GM12878 (cell line): ENCODE results near the gene KCNJ10. TPM values are rescaled to one million over a fixed set of nuclear protein-coding genes. Genes with fewer than 3 reads are reported as not detected.

Source experiments
- ATAC-seq: fragments of 200-7000 bp; cut with Tn5 transposase; 3 replicates; pipeline ENCODE4 v1.9.1; 2020; ENCODE audit warnings: mild to moderate bottlenecking, moderate library complexity
- BruUV-seq: library from RNA; stranded (reverse); fragments of 400-500 nt; replicated peaks from 2 replicates; lab custom pipeline; 2021; lab: Mats Ljungman, UMichigan
- CTCF ChIA-PET: fragments of 300-600 bp; sonication (Branson Sonifier 250); formaldehyde crosslinking; extraction: SDS; loops from one replicate; lab custom pipeline; 2021; ENCODE audit warnings: inconsistent platforms; lab: Yijun Ruan, JAX
- POLR2A ChIA-PET: fragments of 350-600 bp; formaldehyde crosslinking; extraction: SDS; loops from one replicate; lab custom pipeline; 2021; ENCODE audit warnings: inconsistent platforms; lab: Charles Lee
- RAD21 ChIA-PET: fragments of 300-600 bp; sonication (Branson Sonifier 250); formaldehyde crosslinking; loops from one replicate; lab custom pipeline; 2023; ENCODE audit warnings: antibody characterized with exemption; ENCODE audit not compliant: unreplicated experiment; lab: Charles Lee
- SMC1A ChIA-PET: fragments of 300-600 bp; sonication (Branson Sonifier 250); formaldehyde crosslinking; loops from one replicate; lab custom pipeline; 2023; ENCODE audit not compliant: unreplicated experiment, uncharacterized antibody; lab: Charles Lee
- DNase-seq: peaks from one replicate; pipeline ENCODE4 v3.0.0-alpha.2; 2011; ENCODE audit warnings: low read depth, low spot score
- FAIRE-seq: peaks from 3 replicates; lab custom pipeline; 2011; peaks lifted over from hg19 to GRCh38; lab: Jason Lieb, UNC
- H2AFZ ChIP-seq: 2 replicates; pipeline ENCODE4 v1.6.0; 2011; ENCODE audit warnings: low read depth, low read length, control low read depth; ENCODE audit not compliant: control insufficient read depth
- H3K27ac ChIP-seq: 2 replicates; pipeline ENCODE4 v1.5.1; 2011; ENCODE audit warnings: control low read depth; ENCODE audit not compliant: control insufficient read depth, insufficient read depth
- H3K27me3 ChIP-seq, 2 experiments: replicated peaks in 1 of 2; 2 replicates each; pipeline versions ENCODE4 v1.6.0 to v1.6.1; 2011; ENCODE audit warnings: low read length in 1 of 2; ENCODE audit not compliant: control insufficient read depth in 2 of 2, insufficient read depth in 2 of 2
- H3K36me3 ChIP-seq, 2 experiments: 2 replicates each; pipeline ENCODE4 v1.5.1; 2011; ENCODE audit warnings: low read length in 1 of 2; ENCODE audit not compliant: control insufficient read depth in 2 of 2, insufficient read depth in 2 of 2
- H3K4me1 ChIP-seq: 2 replicates; pipeline ENCODE4 v1.6.1; 2011; ENCODE audit warnings: mild to moderate bottlenecking, low read length, moderate library complexity, mixed read lengths; ENCODE audit not compliant: control insufficient read depth, insufficient read depth
- H3K4me2 ChIP-seq: 2 replicates; pipeline ENCODE4 v1.6.0; 2011; ENCODE audit warnings: control low read depth; ENCODE audit not compliant: control insufficient read depth, insufficient read depth
- H3K4me3 ChIP-seq: fragments of 200-600 bp; sonication (generic); 2 replicates; pipeline ENCODE4 v1.5.1; 2016
- H3K79me2 ChIP-seq: 2 replicates; pipeline ENCODE4 v1.6.0; 2011; ENCODE audit warnings: low read length; ENCODE audit not compliant: control insufficient read depth, insufficient read depth
- H3K9ac ChIP-seq: 2 replicates; pipeline ENCODE4 v1.8.0; 2011; ENCODE audit warnings: low read length, control low read depth, mixed read lengths; ENCODE audit not compliant: control insufficient read depth, insufficient read depth
- H3K9me3 ChIP-seq: replicated peaks from 3 replicates; pipeline ENCODE4 v1.5.1; 2011; ENCODE audit warnings: mild to moderate bottlenecking, low read length; ENCODE audit not compliant: control insufficient read depth, insufficient read depth
- H4K20me1 ChIP-seq: 2 replicates; pipeline ENCODE4 v1.6.0; 2011; ENCODE audit not compliant: control insufficient read depth, insufficient read depth
- EP300 ChIP-seq, 2 experiments: fragments of 150-350 bp in 1 of 2; IDR thresholded peaks; 2 replicates each; pipeline ENCODE4 v1.6.1; 2011 to 2012; ENCODE audit warnings: low read depth in 2 of 2, low read length in 2 of 2, borderline replicate concordance in 1 of 2, improper control_type of control experiment in 1 of 2, inconsistent platforms in 1 of 2; ENCODE audit not compliant: control insufficient read depth in 1 of 2
- ESRRA ChIP-seq: IDR thresholded peaks from 2 replicates; pipeline ENCODE4 v1.6.1; 2012; ENCODE audit warnings: mild to moderate bottlenecking, low read length, improper control_type of control experiment
- GABPA ChIP-seq: IDR thresholded peaks from 2 replicates; pipeline ENCODE4 v1.6.1; 2014; ENCODE audit warnings: antibody characterized with exemption, low read depth, mild to moderate bottlenecking, inconsistent platforms
- GATAD2B ChIP-seq: fragments of 450-650 bp; conservative IDR thresholded peaks from 2 replicates; pipeline ENCODE4 v1.6.1; 2017; ENCODE audit warnings: low read depth, mild to moderate bottlenecking, moderate library complexity
- POLR2AphosphoS5 ChIP-seq: IDR thresholded peaks from 2 replicates; pipeline ENCODE4 v1.6.1; 2011; ENCODE audit warnings: mild to moderate bottlenecking, low read length, inconsistent platforms
- POU2F2 ChIP-seq: IDR thresholded peaks from 3 replicates; pipeline ENCODE4 v1.6.1; 2011; ENCODE audit warnings: low read depth, mild to moderate bottlenecking, low read length, borderline replicate concordance
- RCOR1 ChIP-seq: conservative IDR thresholded peaks from 2 replicates; pipeline ENCODE4 v1.6.1; 2012; ENCODE audit warnings: low read depth, low read length, improper control_type of control experiment
- RFX5 ChIP-seq: IDR thresholded peaks from 2 replicates; pipeline ENCODE4 v1.6.1; 2011; ENCODE audit warnings: low read depth, low read length, improper control_type of control experiment
- STAT1 ChIP-seq: fragments of 450-650 bp; conservative IDR thresholded peaks from 2 replicates; pipeline ENCODE4 v1.6.1; 2014; ENCODE audit warnings: antibody characterized with exemption, mild to moderate bottlenecking
- TCF12 ChIP-seq: IDR thresholded peaks from 2 replicates; pipeline ENCODE4 v1.6.1; 2011; ENCODE audit warnings: low read depth, mild to moderate bottlenecking, low read length
- whole genome bisulfite sequencing: methylation state at CpG from one replicate; pipeline ENCODE4 v1.1.6; 2016; ENCODE audit warnings: low lambda C conversion rate; ENCODE audit not compliant: insufficient replicate concordance, insufficient coverage; ENCODE audit errors: missing lambda C conversion rate; 5-methylcytosine and 5-hydroxymethylcytosine counted together
- in situ Hi-C: fragments of 300-500 bp; cut with MboI; formaldehyde crosslinking; loops from 9 replicates; pipeline ENCODE4 v1.14.3; 2018; ENCODE audit warnings: mixed read lengths
- intact Hi-C: fragments of 100-400 bp; cut with micrococcal nuclease; formaldehyde crosslinking; loops from one replicate; pipeline ENCODE4 v1.14.2; 2022; ENCODE audit not compliant: unreplicated experiment
- polyA plus RNA-seq, 11 experiments: library from polyadenylated mRNA; depleted of rRNA in 4 of 11; unstranded in 6 of 11; stranded (reverse) in 5 of 11; fragments of >200 nt; fragmentation: Nextera tagmentation in 4 of 11; fragmentation: Illumina TruSeq in 1 of 11; extraction: Ambion mirVana in 4 of 11; extraction: Trizol in 1 of 11; gene quantifications; 1 replicate in 1 of 11; 2 replicates in 10 of 11; pipeline versions ENCODE4 v1.2.1 to v1.2.3, GENCODE V29; 2011 to 2016; ENCODE audit warnings: inconsistent platforms in 2 of 11, missing spikeins in 2 of 11, low read depth in 1 of 11
- total RNA-seq, 4 experiments: library from RNA; depleted of rRNA in 3 of 4; stranded (reverse); fragments of >200 nt in 3 of 4; fragmentation: Illumina TruSeq in 1 of 4; extraction: Trizol in 1 of 4; gene quantifications; 2 replicates each; pipeline versions ENCODE4 v1.2.1 to v1.2.3, GENCODE V29; 2013 to 2021
- TF ChIP-seq, protein P1 (sequence below), 3 experiments: IDR thresholded peaks in 2 of 3; conservative IDR thresholded peaks in 1 of 3; 2 replicates each; pipeline ENCODE4 v1.5.1; 2011; ENCODE audit warnings: low read depth in 3 of 3, low read length in 3 of 3, mild to moderate bottlenecking in 3 of 3, control low read depth in 2 of 3, moderate library complexity in 2 of 3, inconsistent platforms in 1 of 3, mixed read lengths in 1 of 3; ENCODE audit not compliant: control insufficient read depth in 2 of 3, insufficient read depth in 1 of 3; ENCODE audit errors: extremely low read depth in 1 of 3
- TF ChIP-seq, protein P2 (sequence below): IDR thresholded peaks from 2 replicates; pipeline ENCODE4 v1.6.1; 2011; ENCODE audit warnings: borderline replicate concordance, low read depth, mild to moderate bottlenecking, moderate library complexity, low read length; ENCODE audit not compliant: insufficient read depth, poor library complexity, severe bottlenecking

KCNJ10 gene
- total and polyA plus RNA-seq, 10 of the 15 experiments (the other 5 are each of a cell fraction or from before 2014, with no cell fraction given), result 0.01 to 0.29 (median 0.09) TPM; not detected in 2

DNA sequence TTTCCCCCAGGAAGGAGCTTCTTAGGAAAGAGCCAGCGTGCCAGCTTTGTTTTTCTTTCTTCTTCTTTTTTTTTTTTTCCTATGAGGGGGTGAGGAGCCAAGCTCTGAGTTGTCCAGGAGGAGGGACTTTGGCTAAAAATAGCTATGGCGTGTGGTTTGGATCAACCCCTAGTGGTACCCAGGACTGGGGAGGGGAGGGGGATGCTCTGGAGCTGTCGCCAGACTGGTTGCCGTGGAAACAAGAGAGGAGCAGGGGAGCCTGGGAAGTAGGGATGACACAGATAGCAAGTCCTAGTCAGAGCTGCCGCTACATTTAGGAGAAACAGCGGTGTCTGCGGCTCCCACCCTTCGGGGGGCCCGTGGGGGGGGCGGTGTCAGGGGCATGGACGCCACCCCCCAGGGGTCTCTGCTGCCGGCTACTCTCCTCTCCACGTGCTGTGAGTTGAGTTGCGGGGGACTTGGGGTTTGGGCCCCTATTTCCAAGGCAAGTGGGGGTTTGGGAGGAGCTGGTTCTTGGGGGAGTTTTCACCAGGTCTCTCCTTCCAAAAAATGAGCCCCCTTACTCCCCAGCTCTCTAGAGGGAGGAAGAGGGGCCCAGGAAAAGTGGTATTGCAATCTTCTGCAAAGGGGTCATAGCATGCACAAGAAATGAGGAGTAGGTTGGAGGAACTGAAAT lies 11.4 kb upstream of the KCNJ10 start, which contains the start of gene KCNJ9 (continued):
- TF ChIP-seq, protein P1, sequence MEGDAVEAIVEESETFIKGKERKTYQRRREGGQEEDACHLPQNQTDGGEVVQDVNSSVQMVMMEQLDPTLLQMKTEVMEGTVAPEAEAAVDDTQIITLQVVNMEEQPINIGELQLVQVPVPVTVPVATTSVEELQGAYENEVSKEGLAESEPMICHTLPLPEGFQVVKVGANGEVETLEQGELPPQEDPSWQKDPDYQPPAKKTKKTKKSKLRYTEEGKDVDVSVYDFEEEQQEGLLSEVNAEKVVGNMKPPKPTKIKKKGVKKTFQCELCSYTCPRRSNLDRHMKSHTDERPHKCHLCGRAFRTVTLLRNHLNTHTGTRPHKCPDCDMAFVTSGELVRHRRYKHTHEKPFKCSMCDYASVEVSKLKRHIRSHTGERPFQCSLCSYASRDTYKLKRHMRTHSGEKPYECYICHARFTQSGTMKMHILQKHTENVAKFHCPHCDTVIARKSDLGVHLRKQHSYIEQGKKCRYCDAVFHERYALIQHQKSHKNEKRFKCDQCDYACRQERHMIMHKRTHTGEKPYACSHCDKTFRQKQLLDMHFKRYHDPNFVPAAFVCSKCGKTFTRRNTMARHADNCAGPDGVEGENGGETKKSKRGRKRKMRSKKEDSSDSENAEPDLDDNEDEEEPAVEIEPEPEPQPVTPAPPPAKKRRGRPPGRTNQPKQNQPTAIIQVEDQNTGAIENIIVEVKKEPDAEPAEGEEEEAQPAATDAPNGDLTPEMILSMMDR (IDR thresholded peaks at IDR 0.05 in 2 of 3, conservative IDR thresholded peaks at IDR 0.05 in 1 of 3; ENCODE audit: control insufficient read depth in 2 of 3, extremely low read depth in 1 of 3, insufficient read depth in 1 of 3, low read depth in 3 of 3, low read length in 3 of 3), result no peak
- TF ChIP-seq TCF12 (no peak), ESRRA (no peak)

GRCh38 chr1:160080381-160081100 lies 10.6 kb upstream of the KCNJ10 start:
- CTCF ChIA-PET, result interaction anchor here (0.7 to 49.8 kb wide), 9 partner anchors 4 to 296 kb away, joined by 3 to 1035 read pairs (median 8); partner anchors contain the start of genes IGSF8, KCNJ10 and KCNJ9
- Histone ChIP-seq H3K27ac (no peak overlapping the region), H3K9ac (no peak overlapping the region), H3K36me3 (no peaks in the 10 kb centered on the region), H3K79me2 (no peaks in the 10 kb centered on the region), H3K4me3 (no peak overlapping the region), H2AFZ (no peak overlapping the region), H3K4me2 (no peak overlapping the region), H3K9me3 (no peaks in the 10 kb centered on the region), H4K20me1 (no peaks in the 10 kb centered on the region), H3K4me1 (no peaks in the 10 kb centered on the region; the same call in 1 of the 2 replicates), H3K27me3 (peaks cover 0 to 2% of the 10 kb centered on the region in 2 experiments; a peak in 3 of 4 replicates)
- intact Hi-C loops, result no loop called here
- ATAC-seq (no peak), DNase-seq (no peak), FAIRE-seq (no peak)
- POLR2A ChIA-PET, result no interaction called here
- RAD21 ChIA-PET, result interaction anchor here (0.9 to 4.9 kb wide), 4 partner anchors 17 to 35 kb away, joined by 3 to 50 read pairs (median 4); partner anchors contain the start of gene IGSF8
- SMC1A ChIA-PET, result interaction anchor here (0.6 to 8.9 kb wide), 7 partner anchors 23 to 296 kb away, joined by 3 to 89 read pairs (median 3); no protein-coding TSS in a partner anchor
- TF ChIP-seq EP300 (IDR thresholded peaks at IDR 0.05; ENCODE audit: borderline replicate concordance in 1 of 2, control insufficient read depth in 1 of 2, low read depth in 2 of 2, low read length in 2 of 2), result no peak
- TF ChIP-seq GABPA, result no peak
- no peak for TF ChIP-seq POU2F2
- no peak for TF ChIP-seq RFX5
- no peak for TF ChIP-seq POLR2AphosphoS5
- TF ChIP-seq RCOR1, result no peak
- TF ChIP-seq, protein P2, sequence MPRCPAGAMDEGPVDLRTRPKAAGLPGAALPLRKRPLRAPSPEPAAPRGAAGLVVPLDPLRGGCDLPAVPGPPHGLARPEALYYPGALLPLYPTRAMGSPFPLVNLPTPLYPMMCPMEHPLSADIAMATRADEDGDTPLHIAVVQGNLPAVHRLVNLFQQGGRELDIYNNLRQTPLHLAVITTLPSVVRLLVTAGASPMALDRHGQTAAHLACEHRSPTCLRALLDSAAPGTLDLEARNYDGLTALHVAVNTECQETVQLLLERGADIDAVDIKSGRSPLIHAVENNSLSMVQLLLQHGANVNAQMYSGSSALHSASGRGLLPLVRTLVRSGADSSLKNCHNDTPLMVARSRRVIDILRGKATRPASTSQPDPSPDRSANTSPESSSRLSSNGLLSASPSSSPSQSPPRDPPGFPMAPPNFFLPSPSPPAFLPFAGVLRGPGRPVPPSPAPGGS, result no peak
- no peak for TF ChIP-seq GATAD2B
- TF ChIP-seq STAT1, result no peak
- TF ChIP-seq ESRRA, result no peak
- in situ Hi-C loops, result no loop called here
- BruUV-seq, result no TSS peak
- WGBS, result 23% methylated on average over 6 of the region's 6 CpGs
